HG02798 (cell line): ENCODE results near the gene P4HA1.
"Not testable (repeated sequence)": the region's sequence is repeated elsewhere in the genome, so short reads cannot be mapped to it uniquely, and the experiment has no call there.

Source experiments
- ATAC-seq: cut with Tn5 transposase; IDR thresholded peaks from one replicate; pipeline ENCODE4 v1.9.1; 2021; ENCODE audit warnings: mild to moderate bottlenecking; ENCODE audit not compliant: unreplicated experiment, poor library complexity

The P4HA1 gene

DNA sequence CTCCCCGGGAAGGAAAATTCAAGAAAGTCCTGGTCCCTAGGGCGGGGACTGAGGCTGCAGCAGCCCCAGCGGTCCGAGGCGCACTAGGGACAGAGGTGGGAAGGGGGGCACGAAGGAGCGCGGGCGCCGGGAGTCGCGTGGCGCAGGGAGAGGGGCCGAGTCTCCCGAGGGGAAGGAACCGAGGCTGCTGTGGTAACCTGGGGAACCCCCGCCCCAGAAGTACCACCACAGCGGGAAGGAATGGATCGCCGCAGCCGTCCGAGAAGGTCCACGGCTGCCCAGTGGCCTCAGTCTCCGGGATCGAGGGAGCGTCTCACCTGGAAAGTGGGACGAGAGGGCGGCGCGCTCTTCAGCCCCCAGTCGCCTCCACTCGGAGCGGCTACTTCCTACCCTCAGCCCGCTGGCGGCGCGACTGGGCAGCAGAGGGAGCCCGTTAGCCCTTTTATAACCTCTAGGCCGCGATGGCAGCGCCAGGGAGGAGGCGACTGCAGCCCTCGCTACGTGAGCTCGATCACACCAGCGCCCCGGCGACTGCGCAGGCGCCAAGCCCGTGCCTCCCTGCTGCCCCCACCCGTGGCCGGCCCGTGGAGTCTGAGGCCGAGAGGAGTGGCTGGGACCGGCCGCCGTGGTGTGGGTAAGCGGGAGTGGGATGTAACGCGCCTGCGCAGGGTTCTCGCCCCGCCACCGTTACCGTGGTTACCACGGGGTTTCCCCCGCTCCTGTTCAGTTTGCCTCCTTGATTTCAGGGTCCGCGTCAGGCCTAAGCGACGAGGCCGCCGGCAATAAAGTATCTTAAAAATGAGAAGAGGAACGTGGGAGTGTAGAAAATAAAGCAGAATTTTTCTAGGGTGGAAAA, at the start of gene P4HA1:
TSS of gene P4HA1 (minus strand) at position 418 of the 856 bp plus-strand sequence. CDS start 21,983 bp downstream, outside the sequence.
- peak; percentile 91 for ATAC-seq

DNA sequence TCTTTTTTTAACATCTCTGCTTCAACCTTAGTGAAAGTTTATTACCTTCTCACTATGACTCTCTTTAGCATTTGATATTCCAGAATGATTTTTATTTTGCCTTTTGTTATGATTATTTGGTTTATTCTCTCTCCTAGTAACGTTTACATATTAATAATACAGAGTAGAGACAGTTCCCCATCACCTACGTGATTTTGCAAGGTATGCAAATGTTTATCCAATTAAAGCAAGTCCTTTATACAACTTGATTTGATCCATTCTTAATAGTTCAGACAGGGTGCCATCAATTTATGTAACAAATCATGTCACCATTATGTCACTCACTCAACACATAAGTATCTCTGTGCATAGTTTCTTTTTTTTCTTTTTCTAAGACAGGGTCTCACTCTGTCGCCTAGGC, 44.9 kb upstream of the P4HA1 start:
- no peak for ATAC-seq

DNA sequence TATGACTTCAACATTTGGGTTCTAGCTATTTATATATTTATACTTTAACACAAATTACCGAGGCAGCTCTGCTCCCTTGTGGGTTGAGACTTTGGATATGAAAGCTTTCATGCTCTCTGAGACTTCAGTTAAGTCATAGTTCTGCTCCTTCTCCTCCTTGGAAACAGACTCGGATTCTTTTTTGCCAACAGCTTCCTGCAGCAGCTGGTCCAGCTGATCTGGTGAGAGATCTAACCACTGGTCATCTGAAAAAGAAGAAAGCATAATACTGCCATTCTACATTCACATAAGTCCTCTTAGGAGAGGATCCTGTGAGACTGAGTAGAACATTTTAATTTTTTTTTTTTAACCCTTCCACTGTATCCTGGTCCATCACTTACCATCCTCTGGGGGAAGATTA, 42.6 kb upstream of the P4HA1 start:
- no peak for ATAC-seq

DNA sequence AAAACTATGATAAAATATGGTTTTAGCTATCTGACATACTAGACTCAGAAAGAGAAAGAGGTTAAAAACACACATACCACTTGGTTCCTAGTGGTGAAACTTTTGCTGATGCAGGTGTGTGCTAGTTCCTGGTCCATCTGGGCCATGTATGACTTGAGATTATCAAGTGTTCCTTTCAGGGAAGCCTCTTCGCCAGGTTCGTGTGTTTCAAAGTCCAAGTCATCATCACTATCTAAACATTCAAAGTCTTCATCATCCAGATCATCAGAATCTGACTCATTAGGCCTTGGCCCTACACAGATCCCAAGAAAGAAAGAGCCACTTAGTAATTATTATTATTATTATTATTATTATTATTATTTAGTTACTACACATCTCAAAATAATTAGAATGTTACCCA, 40.0 kb upstream of the P4HA1 start:
- no peak for ATAC-seq

DNA sequence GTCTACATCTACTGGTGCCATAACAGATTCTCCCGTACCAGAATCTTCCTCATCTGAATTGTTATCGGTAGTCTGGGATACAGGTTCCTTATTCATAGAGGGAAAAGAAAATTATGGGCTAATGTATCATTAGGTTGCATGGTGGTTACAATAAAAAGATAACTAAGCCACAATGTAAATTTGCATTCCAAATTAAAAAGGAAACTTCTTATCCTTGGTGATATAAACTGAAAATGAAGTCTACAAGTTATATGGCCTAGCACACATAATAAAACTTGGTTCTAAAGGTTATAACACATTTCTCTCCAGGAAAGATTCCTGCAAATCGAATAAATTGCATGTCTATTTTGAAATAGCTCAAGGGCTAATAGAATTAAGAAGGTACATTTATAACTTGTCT, 38.1 kb upstream of the P4HA1 start:
- ATAC-seq: no peak

DNA sequence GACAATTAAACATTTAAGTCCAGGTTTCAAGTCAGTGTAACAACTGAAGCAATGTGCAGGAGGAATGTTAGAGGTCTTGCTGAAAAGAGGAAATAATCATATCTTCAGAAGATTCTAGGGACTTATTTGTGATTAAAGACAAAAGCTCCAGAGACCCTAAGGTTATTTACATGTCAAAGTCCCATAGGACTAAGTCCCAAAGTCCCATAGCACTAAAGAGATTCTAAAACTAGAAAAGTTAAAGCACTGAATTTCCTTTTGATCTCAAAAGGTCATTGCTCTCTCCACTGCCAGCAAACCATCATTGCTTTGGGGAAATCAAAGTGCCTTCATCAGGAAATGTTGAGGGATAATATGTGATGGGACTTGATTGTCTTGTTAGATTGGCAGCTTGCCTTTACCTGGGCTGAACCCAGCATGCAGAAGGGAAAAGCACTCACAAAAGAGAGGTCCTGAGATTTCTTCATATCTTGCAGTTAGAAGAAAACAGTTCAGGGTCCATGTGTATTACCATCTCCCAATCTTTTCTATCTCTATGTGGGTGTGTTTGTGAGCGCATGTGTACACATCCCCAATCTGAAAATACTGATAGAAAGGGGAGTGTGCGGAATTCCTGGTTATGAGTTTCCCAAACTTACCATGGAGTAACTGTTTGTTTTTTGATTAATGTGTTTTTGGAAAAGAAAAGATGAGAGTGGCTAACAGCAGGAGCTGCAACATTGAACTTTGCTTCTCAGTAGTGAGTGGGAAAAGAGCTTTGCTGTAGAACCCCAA, 35.4 kb upstream of the P4HA1 start:
- no peak for ATAC-seq

DNA sequence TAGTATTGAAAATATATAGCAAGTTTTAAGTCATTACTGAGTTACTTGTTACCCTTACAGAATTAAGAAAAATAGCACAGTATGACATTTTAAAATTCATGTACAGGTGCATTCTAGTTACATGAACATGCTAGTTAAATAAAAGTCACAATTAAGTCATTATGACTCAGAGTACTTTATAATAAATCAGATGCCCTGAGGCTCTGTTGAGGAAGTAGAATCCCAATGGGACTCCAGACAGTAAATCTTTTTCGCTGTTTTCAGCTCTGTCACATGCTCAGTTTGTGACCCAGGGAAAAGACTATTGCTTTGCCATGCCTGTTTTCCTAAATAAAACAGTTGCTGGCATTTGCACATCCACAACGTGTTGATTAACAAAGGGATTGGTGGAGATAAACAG, 34.6 kb upstream of the P4HA1 start:
- ATAC-seq: no peak

DNA sequence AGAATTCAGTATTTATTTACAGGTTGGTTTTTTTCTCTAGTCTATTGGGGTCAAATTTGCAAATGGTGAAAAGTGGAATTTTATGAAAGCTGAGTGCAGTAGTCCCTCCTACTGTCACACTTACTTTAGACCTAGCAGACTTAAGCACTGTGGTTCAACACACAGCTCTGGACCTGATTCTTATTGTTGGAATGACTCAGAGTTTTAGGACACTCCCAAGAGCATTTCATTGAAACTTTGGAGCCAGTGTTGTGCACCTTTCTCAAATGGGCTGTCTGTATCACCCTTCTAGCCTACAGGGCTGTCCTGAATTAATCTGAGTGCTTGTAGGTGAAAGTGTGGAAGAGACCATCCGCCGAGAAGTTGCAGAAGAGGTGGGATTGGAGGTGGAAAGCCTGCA, 29.7 kb upstream of the P4HA1 start:
- ATAC-seq: no peak

DNA sequence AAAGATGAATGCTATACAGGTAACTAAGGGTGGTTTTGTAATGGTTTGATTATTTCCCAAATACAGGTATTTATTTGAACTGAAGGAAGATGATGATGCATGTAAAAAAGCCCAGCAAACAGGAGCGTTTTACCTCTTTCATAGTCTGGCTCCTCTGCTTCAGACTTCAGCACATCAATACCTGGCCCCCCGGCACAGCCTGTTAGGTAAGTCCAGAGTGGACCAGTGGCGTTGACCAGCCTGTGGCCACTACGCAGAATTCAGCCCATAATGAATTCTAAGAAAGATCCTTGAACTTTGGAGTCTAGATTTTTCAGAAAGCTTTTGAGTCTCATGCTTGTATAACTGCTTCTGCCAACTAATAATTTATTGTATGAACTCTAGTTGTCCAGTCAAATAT, 23.3 kb upstream of the P4HA1 start:
- ATAC-seq: no peak

DNA sequence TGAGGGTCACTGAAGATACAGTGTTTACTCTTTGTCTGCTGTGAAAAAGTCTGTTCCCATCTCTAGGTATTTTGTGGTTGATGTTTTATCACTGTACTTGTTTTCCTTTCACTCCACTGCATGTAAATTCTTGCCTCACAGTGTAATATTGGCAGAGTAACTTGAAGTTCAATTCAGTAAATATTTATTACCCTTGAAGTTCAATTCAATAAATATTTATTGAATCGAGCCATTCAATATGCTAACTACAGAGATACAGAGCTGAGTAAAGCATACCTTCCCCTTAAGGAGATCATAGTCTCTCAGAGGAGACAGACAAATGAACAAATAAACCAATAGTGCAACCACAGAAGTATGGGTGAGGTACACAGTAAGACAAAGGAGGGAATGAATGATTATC, 22.8 kb upstream of the P4HA1 start:
- no peak for ATAC-seq

DNA sequence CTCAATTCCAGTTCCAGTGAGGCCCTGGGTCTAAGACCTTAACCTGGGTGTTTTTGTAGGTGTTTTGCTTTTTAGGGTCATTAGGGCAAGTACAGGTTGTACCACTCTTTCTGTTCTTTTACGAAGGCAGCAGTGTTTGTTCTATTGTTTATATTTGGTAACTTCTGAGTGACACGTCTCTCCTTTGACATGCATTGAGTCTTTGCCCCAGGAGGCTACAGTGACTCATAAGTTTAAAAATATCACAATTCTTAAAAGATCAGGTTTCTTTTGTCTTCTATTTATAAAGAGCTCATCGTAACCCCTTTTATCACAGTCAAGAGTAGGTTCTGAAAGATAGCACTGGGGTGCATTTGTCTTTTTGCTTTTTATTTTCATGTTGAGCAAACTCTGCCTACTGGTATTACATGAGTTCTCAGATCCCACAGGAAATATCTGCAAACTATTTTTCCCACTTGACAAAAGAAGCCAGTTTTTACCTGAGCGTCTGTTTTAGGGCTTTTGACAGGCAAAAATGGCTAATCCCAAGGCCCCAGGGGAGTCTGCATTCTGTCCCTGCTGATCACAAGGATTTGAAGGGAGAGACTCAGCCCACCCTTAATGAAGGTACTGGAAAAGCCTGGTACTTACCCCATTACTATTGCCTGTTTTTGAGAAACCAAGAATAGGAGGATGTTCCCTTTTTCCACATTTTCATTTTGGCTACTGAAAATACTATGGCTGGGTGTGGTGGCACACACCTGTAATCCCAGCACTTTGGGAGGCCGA, 21.5 kb upstream of the P4HA1 start:
- ATAC-seq: peak; percentile 85

DNA sequence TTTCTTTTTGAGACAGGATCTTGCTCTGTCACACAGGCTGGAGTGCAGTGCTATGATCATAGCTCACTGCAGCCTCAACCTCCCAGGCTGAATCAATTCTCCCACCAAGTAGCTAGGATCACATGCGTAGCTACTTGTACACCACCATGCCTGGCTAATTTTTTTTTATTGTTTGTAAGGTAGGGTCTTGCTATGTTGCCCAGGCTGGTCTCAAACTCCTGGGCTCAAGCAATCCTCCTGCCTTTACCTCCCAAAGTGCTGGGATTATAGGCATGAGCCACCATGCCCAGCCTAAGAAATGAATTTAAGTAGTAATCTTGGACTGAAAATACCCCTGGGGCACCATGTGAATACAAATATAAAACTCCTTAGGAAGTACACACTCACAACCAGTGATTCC, 19.4 kb upstream of the P4HA1 start:
- no peak for ATAC-seq

DNA sequence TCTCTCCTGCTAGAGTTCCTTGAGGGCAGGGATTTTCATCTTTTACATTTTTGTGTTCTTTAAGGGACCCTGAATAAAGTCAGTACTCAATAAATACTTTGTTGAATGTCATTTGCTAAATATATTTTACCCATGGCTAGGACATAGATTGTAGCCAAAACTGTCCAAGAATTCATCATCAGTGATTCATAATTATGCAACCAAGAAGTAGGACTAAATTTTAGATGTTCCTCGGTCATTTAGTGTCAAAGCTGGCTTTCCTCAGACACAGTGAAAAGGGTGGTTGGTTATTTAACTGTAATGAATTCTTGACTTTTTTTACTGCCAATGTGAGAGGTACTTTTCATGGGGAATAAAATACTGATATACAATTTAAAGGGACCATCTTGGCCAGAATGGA, 16.9 kb upstream of the P4HA1 start:
- ATAC-seq: no peak

DNA sequence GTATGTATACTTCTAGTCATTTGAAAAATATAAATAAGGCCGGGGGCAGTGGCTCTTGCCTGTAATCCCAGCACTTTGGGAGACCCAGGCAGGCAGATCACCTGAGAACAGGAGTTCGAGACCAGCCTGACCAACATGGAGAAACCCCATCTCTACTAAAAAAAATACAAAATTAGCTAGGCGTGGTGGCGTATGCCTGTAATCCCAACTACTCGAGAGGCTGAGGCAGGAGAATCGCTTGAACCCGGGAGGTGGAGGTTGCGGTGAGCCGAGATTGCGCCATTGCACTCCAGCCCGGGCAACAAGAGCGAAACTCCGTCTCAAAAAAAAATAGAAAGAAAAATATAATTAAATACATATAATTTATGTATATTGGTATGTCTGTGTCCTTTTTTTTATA, 15.4 kb upstream of the P4HA1 start:
- ATAC-seq: not testable (repeated sequence)

DNA sequence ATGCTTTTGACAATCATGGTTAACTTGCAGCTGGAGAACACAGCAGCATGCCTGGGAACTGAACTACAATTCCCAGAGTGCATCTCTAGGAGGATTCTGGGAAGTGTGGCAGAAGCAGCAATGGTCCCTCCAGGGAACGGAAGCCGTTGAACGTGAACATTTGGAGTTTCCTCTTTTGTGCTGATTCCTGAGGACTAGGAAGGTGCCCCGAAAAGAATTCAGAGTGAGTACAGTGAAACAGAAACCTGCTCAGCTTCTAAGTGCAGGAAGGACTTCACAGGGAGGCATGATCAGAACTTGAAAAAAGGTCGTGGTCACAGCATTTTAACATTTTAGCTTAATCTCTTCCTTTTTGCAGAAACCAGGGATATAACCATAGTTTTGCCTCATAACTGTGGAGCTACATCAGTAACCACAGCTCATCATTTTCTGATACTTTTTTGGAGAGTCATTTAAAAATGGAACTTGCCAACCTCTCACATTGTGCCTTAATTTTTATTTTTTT, 13.7 kb upstream of the P4HA1 start, which contains the start of gene NUDT13:
TSS of gene NUDT13 (plus strand) at position 111 of the 505 bp plus-strand sequence. CDS start 3,911 bp downstream, outside the sequence.
- peak; percentile 90 for ATAC-seq

DNA sequence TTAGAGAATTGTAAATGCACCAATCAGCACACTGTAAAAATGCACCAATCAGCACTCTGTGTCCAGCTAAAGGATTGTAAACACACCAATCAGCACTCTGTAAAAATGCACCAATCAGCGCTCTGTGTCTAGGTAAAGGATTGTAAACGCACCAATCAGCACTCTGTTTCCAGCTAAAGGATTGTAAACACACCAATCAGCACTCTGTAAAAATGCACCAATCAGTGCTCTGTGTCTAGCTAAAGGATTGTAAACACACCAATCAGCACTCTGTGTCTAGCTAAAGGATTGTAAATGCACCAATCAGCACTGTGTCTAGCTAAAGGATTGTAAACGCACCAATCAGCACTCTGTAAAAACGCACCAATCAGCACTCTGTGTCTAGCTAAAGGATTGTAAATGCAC, 12.6 kb upstream of the P4HA1 start:
- not testable (repeated sequence) for ATAC-seq

DNA sequence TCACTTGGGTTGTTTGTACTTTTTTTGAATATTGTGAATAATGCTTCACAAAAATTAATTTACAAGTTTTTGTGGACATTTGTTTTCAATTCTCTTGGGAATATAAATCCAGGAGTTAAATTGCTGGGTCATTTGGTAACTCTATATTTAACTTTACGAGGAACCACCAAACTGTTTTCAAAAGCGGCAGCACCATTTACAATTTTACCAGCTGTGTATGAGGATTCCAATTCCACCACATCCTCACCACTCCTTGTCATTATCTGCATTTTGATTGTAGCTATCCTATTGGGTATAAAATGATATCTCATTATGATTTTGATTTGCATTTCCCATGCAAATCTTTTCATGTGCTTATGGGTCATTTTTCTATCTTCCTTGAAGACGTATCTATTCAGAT, 9.6 kb upstream of the P4HA1 start:
- ATAC-seq: no peak

DNA sequence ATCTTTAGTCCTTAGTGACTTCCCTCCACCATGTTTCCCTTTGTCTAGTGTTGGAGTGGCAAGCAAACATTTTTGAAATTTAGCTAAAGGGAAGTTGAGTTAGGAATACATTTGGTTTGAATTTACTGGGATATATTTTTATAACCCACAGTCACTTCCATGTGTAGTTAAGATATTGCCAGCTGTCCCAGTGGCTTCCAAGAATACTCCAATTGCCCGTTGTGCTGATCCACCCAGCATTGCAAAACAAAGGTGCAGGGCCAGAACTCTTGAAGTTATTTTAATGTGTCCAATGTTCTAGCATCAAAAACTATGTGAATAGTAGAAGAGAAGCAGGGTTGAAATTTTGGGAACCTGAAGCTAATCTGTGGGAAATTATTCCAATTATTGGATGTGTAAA, 2.5 kb upstream of the P4HA1 start:
- no peak for ATAC-seq

DNA sequence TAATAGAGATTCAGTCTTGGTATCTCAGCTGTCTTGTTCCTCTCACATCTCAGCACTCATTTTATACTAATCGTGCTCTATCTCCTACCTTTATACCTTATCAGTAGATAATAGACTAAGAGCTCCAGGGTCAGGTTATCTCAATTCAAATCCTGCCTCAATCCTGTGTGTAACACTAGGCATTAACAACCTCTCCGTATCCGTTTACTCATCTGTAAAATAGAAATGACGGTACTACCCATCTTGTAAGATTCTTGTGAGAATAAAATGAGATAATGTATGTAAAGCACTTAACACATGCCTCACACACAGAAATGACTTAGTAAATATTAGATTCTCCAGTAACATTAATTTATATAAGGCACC, 622 bp upstream of the P4HA1 start:
- no peak for ATAC-seq

DNA sequence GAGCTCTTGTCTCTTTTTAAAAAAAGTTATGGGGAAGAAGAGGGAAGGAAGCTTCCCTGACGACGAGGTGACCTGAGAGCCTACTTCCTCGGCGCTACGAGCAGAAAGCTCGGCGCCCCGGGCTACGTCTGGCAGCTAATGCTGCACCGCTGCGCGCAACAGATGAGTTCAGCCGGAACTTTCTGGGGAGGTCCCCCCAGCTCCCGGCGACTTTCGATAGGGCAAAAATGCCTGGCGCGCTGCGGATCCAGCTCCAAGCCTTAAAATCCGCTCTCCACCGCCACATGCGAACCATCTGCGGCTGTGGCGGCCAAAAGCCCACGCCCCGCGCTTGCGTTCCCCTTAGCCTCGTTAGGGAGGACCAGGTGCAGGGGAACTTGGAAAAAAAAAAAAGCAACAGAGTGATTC, 621 bp downstream of the P4HA1 start:
- ATAC-seq: peak; percentile 16
